BE2C (cell line): ENCODE measurements around the gene SUGT1. TPM values are rescaled to one million over a fixed set of nuclear protein-coding genes. Genes with fewer than 3 reads are reported as not detected.
"Not testable (repeated sequence)": the region's sequence is repeated elsewhere in the genome, so short reads cannot be mapped to it uniquely, and the experiment has no call there.

Experiments
- DNase-seq: peaks from one replicate; pipeline ENCODE4 v3.0.0-alpha.2; 2020
- H3K27me3 ChIP-seq: fragments of 250-450 bp; sonication (Bioruptor Pico); 2 replicates; pipeline ENCODE4 v1.5.1; 2020; ENCODE audit warnings: mild to moderate bottlenecking
- H3K36me3 ChIP-seq: fragments of 250-450 bp; sonication (Bioruptor Pico); 2 replicates; pipeline ENCODE4 v1.5.1; 2020; ENCODE audit warnings: mild to moderate bottlenecking
- H3K4me1 ChIP-seq: fragments of 250-450 bp; sonication (Bioruptor Pico); 2 replicates; pipeline ENCODE4 v1.5.1; 2020
- H3K4me3 ChIP-seq: 2 replicates; pipeline ENCODE4 v1.5.1; 2011; ENCODE audit warnings: low read depth, low read length
- H3K9me3 ChIP-seq: fragments of 250-450 bp; sonication (Bioruptor Pico); 2 replicates; pipeline ENCODE4 v1.5.1; 2020
- CTCF ChIP-seq: IDR thresholded peaks from 2 replicates; pipeline ENCODE4 v1.5.1; 2012; ENCODE audit warnings: mild to moderate bottlenecking, low read depth, low read length
- polyA plus RNA-seq: library from polyadenylated mRNA; unstranded; fragments of >200 nt; gene quantifications from one replicate; pipeline ENCODE4 v1.2.1, GENCODE V29; 2012; ENCODE audit warnings: low read depth, missing spikeins; ENCODE audit not compliant: insufficient read length, insufficient read depth

Gene SUGT1
- polyA plus RNA-seq, result 95.2 TPM

- Histone ChIP-seq H3K9me3 (no peaks in the 10 kb centered on the region), H3K4me3 (peak within 1 kb of the TSS; percentile 97), H3K4me1 (no peaks in the 10 kb centered on the region), H3K27me3 (no peaks in the 10 kb centered on the region), H3K36me3 (peaks cover 25% of the 10 kb centered on the region)
- peak; percentile 98 for DNase-seq
- TF ChIP-seq CTCF, result peak; percentile 71
These were observed at the start of gene SUGT1 for GRCh38 chr13:52652196-52652979. Gene SUGT1 (plus strand): TSS chr13:52652836. CDS start chr13:52652921, 85 bp downstream.

GRCh38 chr13:52603316-52603715 lies 49.3 kb upstream of the SUGT1 start:
- not testable (repeated sequence) for H3K27me3 ChIP-seq, H3K9me3 ChIP-seq, H3K4me3 ChIP-seq, H3K36me3 ChIP-seq, H3K4me1 ChIP-seq, DNase-seq

- H3K4me1 ChIP-seq, H3K36me3 ChIP-seq, H3K4me3 ChIP-seq, H3K9me3 ChIP-seq, H3K27me3 ChIP-seq, DNase-seq: not testable (repeated sequence)
These were observed 46.5 kb upstream of the SUGT1 start for GRCh38 chr13:52606126-52606525.

- H3K36me3 ChIP-seq, H3K27me3 ChIP-seq, H3K4me1 ChIP-seq, H3K9me3 ChIP-seq, H3K4me3 ChIP-seq, DNase-seq: not testable (repeated sequence)
These were observed 45.8 kb upstream of the SUGT1 start for GRCh38 chr13:52606795-52607194.

GRCh38 chr13:52608184-52608583 lies 44.5 kb upstream of the SUGT1 start:
- not testable (repeated sequence) for H3K4me3 ChIP-seq, H3K27me3 ChIP-seq, H3K36me3 ChIP-seq, DNase-seq, H3K4me1 ChIP-seq, H3K9me3 ChIP-seq
- TF ChIP-seq CTCF, result peak; percentile 7; the same call in 1 of the 2 replicates

- H3K36me3 ChIP-seq, DNase-seq, H3K4me1 ChIP-seq, H3K27me3 ChIP-seq, H3K9me3 ChIP-seq, H3K4me3 ChIP-seq: not testable (repeated sequence)
- peak; percentile 55 for TF ChIP-seq CTCF
These were observed 43.5 kb upstream of the SUGT1 start for GRCh38 chr13:52609013-52609606.

GRCh38 chr13:52610158-52610557 lies 42.5 kb upstream of the SUGT1 start:
- not testable (repeated sequence) for H3K4me1 ChIP-seq, H3K36me3 ChIP-seq, H3K9me3 ChIP-seq, DNase-seq, H3K27me3 ChIP-seq, H3K4me3 ChIP-seq

- Histone ChIP-seq H3K27me3 (no peaks in the 10 kb centered on the region), H3K36me3 (no peaks in the 10 kb centered on the region), H3K4me1 (no peaks in the 10 kb centered on the region), H3K4me3 (no peak overlapping the region), H3K9me3 (no peaks in the 10 kb centered on the region)
- DNase-seq, result no peak
- TF ChIP-seq CTCF, result no peak
These were observed 37.4 kb upstream of the SUGT1 start for GRCh38 chr13:52615134-52615801.
